Liver (tissue), 9 donors: ENCODE results near the gene SERPINB12. TPM values are rescaled to one million over a fixed set of nuclear protein-coding genes. Genes with fewer than 3 reads are reported as not detected.

ENCODE experiments used
- DNase-seq: peaks from one replicate; pipeline ENCODE4 v3.0.0-alpha.2; 2017; ENCODE audit warnings: low spot score
- H3K27ac ChIP-seq, 2 donors: one replicate each; pipeline ENCODE4 v1.7.0; 2013; ENCODE audit warnings: inconsistent platforms in 2 of 2, low read length in 2 of 2, control low read depth in 1 of 2, low read depth in 1 of 2, mild to moderate bottlenecking in 1 of 2
- H3K27me3 ChIP-seq, 4 donors: one replicate each; pipeline versions ENCODE4 v1.6.1 to v1.7.0; 2013; ENCODE audit warnings: low read length in 3 of 4, inconsistent platforms in 1 of 4, mild to moderate bottlenecking in 1 of 4, moderate library complexity in 1 of 4; ENCODE audit not compliant: control insufficient read depth in 4 of 4, insufficient read depth in 4 of 4
- H3K36me3 ChIP-seq, 4 donors: one replicate each; pipeline versions ENCODE4 v1.6.1 to v1.7.0; 2013; ENCODE audit warnings: low read length in 3 of 4, mild to moderate bottlenecking in 3 of 4, low read depth in 1 of 4, moderate library complexity in 1 of 4; ENCODE audit not compliant: control insufficient read depth in 4 of 4, insufficient read depth in 3 of 4
- H3K4me1 ChIP-seq, 4 donors: one replicate each; pipeline versions ENCODE4 v1.6.1 to v1.7.0; 2013; ENCODE audit warnings: low read length in 3 of 4, mild to moderate bottlenecking in 3 of 4, moderate library complexity in 1 of 4; ENCODE audit not compliant: control insufficient read depth in 4 of 4, insufficient read depth in 4 of 4
- H3K4me3 ChIP-seq, 3 donors: one replicate each; pipeline versions ENCODE4 v1.6.1 to v1.7.0; 2013; ENCODE audit warnings: low read length in 3 of 3, control low read depth in 1 of 3, low read depth in 1 of 3, mild to moderate bottlenecking in 1 of 3
- H3K9ac ChIP-seq, 2 donors: one replicate each; pipeline ENCODE4 v1.7.0; 2013; ENCODE audit warnings: low read length in 2 of 2, mild to moderate bottlenecking in 2 of 2, moderate library complexity in 2 of 2, control low read depth in 1 of 2, low read depth in 1 of 2
- H3K9me3 ChIP-seq, 4 donors: one replicate each; pipeline versions ENCODE4 v1.6.1 to v1.7.0; 2013; ENCODE audit warnings: low read length in 3 of 4; ENCODE audit not compliant: control insufficient read depth in 4 of 4
- ATF3 ChIP-seq: IDR thresholded peaks from 2 replicates; pipeline ENCODE4 v1.6.1; 2016; ENCODE audit warnings: antibody characterized with exemption
- CTCF ChIP-seq: fragments of 150-350 bp; IDR thresholded peaks from 2 replicates; pipeline ENCODE4 v1.5.1; 2017; ENCODE audit warnings: improper control_type of control experiment, low read depth, low read length; ENCODE audit not compliant: missing input control
- EGR1 ChIP-seq, 2 donors: IDR thresholded peaks; 2 replicates each; pipeline ENCODE4 v1.6.1; 2016 to 2018; ENCODE audit warnings: antibody characterized with exemption in 2 of 2, low read depth in 2 of 2
- FOXA1 ChIP-seq: IDR thresholded peaks from 2 replicates; pipeline ENCODE4 v1.6.1; 2016; ENCODE audit warnings: antibody characterized with exemption
- FOXA2 ChIP-seq: IDR thresholded peaks from 2 replicates; pipeline ENCODE4 v1.6.1; 2016; ENCODE audit warnings: antibody characterized with exemption
- GABPA ChIP-seq, 2 donors: IDR thresholded peaks in 1 of 2; conservative IDR thresholded peaks in 1 of 2; 2 replicates each; pipeline ENCODE4 v1.6.1; 2016; ENCODE audit warnings: antibody characterized with exemption in 2 of 2, mild to moderate bottlenecking in 1 of 2, moderate library complexity in 1 of 2
- HNF4A ChIP-seq, 2 donors: conservative IDR thresholded peaks; 2 replicates each; pipeline ENCODE4 v1.6.1; 2016; ENCODE audit warnings: antibody characterized with exemption in 2 of 2, mild to moderate bottlenecking in 2 of 2
- HNF4G ChIP-seq: IDR thresholded peaks from 2 replicates; pipeline ENCODE4 v1.6.1; 2016; ENCODE audit warnings: antibody characterized with exemption
- JUND ChIP-seq, 2 donors: IDR thresholded peaks; 2 replicates each; pipeline ENCODE4 v1.6.1; 2016; ENCODE audit warnings: antibody characterized with exemption in 2 of 2
- MAX ChIP-seq: IDR thresholded peaks from 2 replicates; pipeline ENCODE4 v1.6.1; 2016; ENCODE audit warnings: antibody characterized with exemption
- NR2F2 ChIP-seq: IDR thresholded peaks from 2 replicates; pipeline ENCODE4 v1.6.1; 2016; ENCODE audit warnings: antibody characterized with exemption
- RAD21 ChIP-seq, 2 donors: IDR thresholded peaks; 2 replicates each; pipeline ENCODE4 v1.6.1; 2016; ENCODE audit warnings: antibody characterized with exemption in 2 of 2, mild to moderate bottlenecking in 2 of 2
- REST ChIP-seq: IDR thresholded peaks from 2 replicates; pipeline ENCODE4 v1.6.1; 2016; ENCODE audit warnings: antibody characterized with exemption, mild to moderate bottlenecking
- RXRA ChIP-seq, 2 donors: IDR thresholded peaks; 2 replicates each; pipeline ENCODE4 v1.6.1; 2017 to 2018; ENCODE audit warnings: antibody characterized with exemption in 2 of 2, mild to moderate bottlenecking in 1 of 2
- SP1 ChIP-seq: IDR thresholded peaks from 2 replicates; pipeline ENCODE4 v1.6.1; 2018; ENCODE audit warnings: antibody characterized with exemption, mild to moderate bottlenecking
- TAF1 ChIP-seq: conservative IDR thresholded peaks from 2 replicates; pipeline ENCODE4 v1.6.1; 2016; ENCODE audit warnings: antibody characterized with exemption, mild to moderate bottlenecking
- YY1 ChIP-seq: IDR thresholded peaks from 2 replicates; pipeline ENCODE4 v1.6.1; 2016; ENCODE audit warnings: antibody characterized with exemption, mild to moderate bottlenecking
- ZBTB33 ChIP-seq: IDR thresholded peaks from 2 replicates; pipeline ENCODE4 v1.6.1; 2016; ENCODE audit warnings: antibody characterized with exemption
- WGBS: extraction: QIAGEN DNeasy Blood & Tissue Kit; methylation state at CpG from one replicate; pipeline ENCODE4 v1.1.7; 2013; 5-methylcytosine and 5-hydroxymethylcytosine counted together
- polyA plus RNA-seq, 2 donors: library from polyadenylated mRNA; stranded (reverse) in 1 of 2; unstranded in 1 of 2; fragments of 200-250 nt in 1 of 2; fragments of >200 nt in 1 of 2; fragmentation: Nextera tagmentation in 1 of 2; extraction: Ambion mirVana in 1 of 2; gene quantifications; one replicate each; pipeline versions ENCODE4 v1.2.1 to v1.2.3, GENCODE V29; 2013 to 2015
- total RNA-seq, 2 donors: library from RNA; depleted of rRNA; stranded (reverse); fragments of >200 nt; gene quantifications; one replicate each; pipeline ENCODE4 v1.2.3, GENCODE V29; 2014
- donor health status: healthy.
- donor health status: healthy.
- donor health status: healthy.
- donor health status: healthy.
- donor health status: healthy.

The SERPINB12 gene
- total and polyA plus RNA-seq, 4 donors: not detected

GRCh38 chr18:63588909-63589308, 46.7 kb downstream of the SERPINB12 start (continued):
- TF ChIP-seq ZBTB33 (no peak), HNF4G (no peak), YY1 (no peak), EGR1 (IDR thresholded peaks at IDR 0.05; ENCODE audit: low read depth in 2 of 2) (no peak), GABPA (IDR thresholded peaks at IDR 0.05 in 1 of 2, conservative IDR thresholded peaks at IDR 0.05 in 1 of 2) (no peak), RAD21 (IDR thresholded peaks at IDR 0.05) (no peak), JUND (IDR thresholded peaks at IDR 0.05) (no peak)

- no peaks in the 10 kb centered on the region for H3K9me3 ChIP-seq
- 70% methylated on average over 2 of the region's 2 CpGs for WGBS
- no peak overlapping the region for H3K27ac ChIP-seq
- H3K9ac ChIP-seq: no peak overlapping the region
- no peaks in the 10 kb centered on the region for H3K4me1 ChIP-seq
- no peak for DNase-seq
- no peaks in the 10 kb centered on the region for H3K36me3 ChIP-seq
- no peak overlapping the region for H3K4me3 ChIP-seq
- no peaks in the 10 kb centered on the region for H3K27me3 ChIP-seq
- TF ChIP-seq ZBTB33: no peak
- TF ChIP-seq RAD21 (IDR thresholded peaks at IDR 0.05): no peak
- TF ChIP-seq REST: no peak
- TF ChIP-seq HNF4A (conservative IDR thresholded peaks at IDR 0.05): no peak
- TF ChIP-seq RXRA (IDR thresholded peaks at IDR 0.05): no peak
- TF ChIP-seq TAF1: no peak
- no peak for TF ChIP-seq GABPA (IDR thresholded peaks at IDR 0.05 in 1 of 2, conservative IDR thresholded peaks at IDR 0.05 in 1 of 2)
- no peak for TF ChIP-seq YY1
- no peak for TF ChIP-seq FOXA1
- TF ChIP-seq CTCF: no peak
- TF ChIP-seq FOXA2: no peak
- no peak for TF ChIP-seq JUND (IDR thresholded peaks at IDR 0.05)
- no peak for TF ChIP-seq MAX
- no peak for TF ChIP-seq ATF3
- no peak for TF ChIP-seq HNF4G
- TF ChIP-seq NR2F2: no peak
- no peak for TF ChIP-seq SP1
Observed at GRCh38 chr18:63590373-63590772, 48.2 kb downstream of the SERPINB12 start.
